ENCODE measurements around the gene CNGA1.
"Not testable (repeated sequence)": the region's sequence is repeated elsewhere in the genome, so short reads cannot be mapped to it uniquely, and the experiment has no call there.

CNGA1 gene

GRCh38 chr4:48028696-48029095, 12.2 kb upstream of the CNGA1 start:
- no peak for DNase-seq

- DNase-seq, result no peak
Observed at GRCh38 chr4:48027653-48028052, 11.2 kb upstream of the CNGA1 start.

GRCh38 chr4:48025005-48025404, 8.5 kb upstream of the CNGA1 start:
- no peak for DNase-seq

- DNase-seq, result no peak
Observed at GRCh38 chr4:48024522-48024921, 8.0 kb upstream of the CNGA1 start.

- DNase-seq, result no peak
Observed at GRCh38 chr4:48022192-48022799, 5.8 kb upstream of the CNGA1 start.

- DNase-seq, result no peak
Observed at GRCh38 chr4:48021100-48021499, 4.6 kb upstream of the CNGA1 start.

- DNase-seq, result no peak
Observed at GRCh38 chr4:48018112-48018511, 1.6 kb upstream of the CNGA1 start.

GRCh38 chr4:48017108-48017571, 659 bp upstream of the CNGA1 start:
- DNase-seq, result no peak

- no peak for DNase-seq
Observed at GRCh38 chr4:48015678-48016077, 803 bp downstream of the CNGA1 start.

- DNase-seq, result no peak
Observed at GRCh38 chr4:48015216-48015615, 1.3 kb downstream of the CNGA1 start.

- DNase-seq, result no peak
Observed at GRCh38 chr4:48012824-48013223, 3.7 kb downstream of the CNGA1 start.

- DNase-seq, result no peak
Observed at GRCh38 chr4:48011722-48012121, 4.8 kb downstream of the CNGA1 start.

- not testable (repeated sequence) for DNase-seq
Observed at GRCh38 chr4:48010906-48011305, 5.6 kb downstream of the CNGA1 start.

- DNase-seq, result no peak
Observed at GRCh38 chr4:48008021-48008596, 8.4 kb downstream of the CNGA1 start.

- DNase-seq, result no peak
Observed at GRCh38 chr4:48005781-48006180, 10.7 kb downstream of the CNGA1 start.

- DNase-seq, result not testable (repeated sequence)
Observed at GRCh38 chr4:48003568-48003967, 12.9 kb downstream of the CNGA1 start.

- DNase-seq, result no peak
Observed at GRCh38 chr4:48002267-48002666, 14.2 kb downstream of the CNGA1 start.

GRCh38 chr4:47996021-47996420, 20.5 kb downstream of the CNGA1 start:
- DNase-seq, result no peak

GRCh38 chr4:47992475-47992874, 24.0 kb downstream of the CNGA1 start:
- not testable (repeated sequence) for DNase-seq

GRCh38 chr4:47990145-47990544, 26.3 kb downstream of the CNGA1 start:
- DNase-seq, result no peak

GRCh38 chr4:47974566-47974965, 41.9 kb downstream of the CNGA1 start:
- no peak for DNase-seq

- DNase-seq, result no peak
Observed at GRCh38 chr4:47972721-47973120, 43.8 kb downstream of the CNGA1 start.

- no peak for DNase-seq
Observed at GRCh38 chr4:47972181-47972580, 44.3 kb downstream of the CNGA1 start.

- DNase-seq, result no peak
Observed at GRCh38 chr4:47968847-47969246, 47.6 kb downstream of the CNGA1 start.

- no peak for DNase-seq
Observed at GRCh38 chr4:47954677-47955076, 61.8 kb downstream of the CNGA1 start.
